ENCODE data around the gene SPECC1L. TPM values are rescaled to one million over a fixed set of nuclear protein-coding genes. Genes with fewer than 3 reads are reported as not detected.

The SPECC1L gene
- total and polyA plus RNA-seq, 10 of the 15 experiments (the other 5 are each of a cell fraction or from before 2014, with no cell fraction given), result 1.9 to 40.6 (median 19.1) TPM

- BruUV-seq (replicated peaks), result no TSS peak
- H3K79me2 ChIP-seq (ENCODE audit: control insufficient read depth, insufficient read depth, low read length), result peaks cover 5% of the 10 kb centered on the region
- H3K4me1 ChIP-seq (ENCODE audit: control insufficient read depth, insufficient read depth, low read length), result peaks cover 7% of the 10 kb centered on the region; the same call in 1 of the 2 replicates
- H4K20me1 ChIP-seq (ENCODE audit: control insufficient read depth, insufficient read depth), result 0 out of 2 replicates have a peak, but pooled peaks cover 3% of the 10 kb centered on the region
- peaks cover 12 to 24% of the 10 kb centered on the region in 2 experiments for H3K36me3 ChIP-seq (ENCODE audit: control insufficient read depth in 2 of 2, insufficient read depth in 2 of 2, low read length in 1 of 2)
- no peaks in the 10 kb centered on the region for H3K27me3 ChIP-seq (replicated peaks in 1 of 2; ENCODE audit: control insufficient read depth in 2 of 2, insufficient read depth in 2 of 2, low read length in 1 of 2)
- intact Hi-C loops (cut with micrococcal nuclease; ENCODE audit: unreplicated experiment), result no loop called here
- in situ Hi-C loops (cut with MboI), result no loop called here
- ChIA-PET CTCF (no interaction called here), RAD21 (ENCODE audit: unreplicated experiment) (no interaction called here), SMC1A (ENCODE audit: uncharacterized antibody, unreplicated experiment) (no interaction called here), POLR2A (no interaction called here)
- no peak for FAIRE-seq
- H3K27ac ChIP-seq (ENCODE audit: control insufficient read depth, insufficient read depth), result no peak overlapping the region
- H3K4me3 ChIP-seq, result no peak overlapping the region
- DNase-seq (ENCODE audit: low read depth, low spot score), result no peak
- no peak for TF ChIP-seq ATF2 (IDR thresholded peaks at IDR 0.05; ENCODE audit: low read length)
- no peak for TF ChIP-seq PAX8 (IDR thresholded peaks at IDR 0.05)
- no peak for TF ChIP-seq HDAC6 (IDR thresholded peaks at IDR 0.05; ENCODE audit: unreplicated experiment)
- TF ChIP-seq NR2F1 (conservative IDR thresholded peaks at IDR 0.05), result no peak
- H2AFZ ChIP-seq (ENCODE audit: control insufficient read depth, low read depth, low read length), result no peak overlapping the region
- ATAC-seq, result no peak
- no peak overlapping the region for H3K4me2 ChIP-seq (ENCODE audit: control insufficient read depth, insufficient read depth)
- no peak overlapping the region for H3K9ac ChIP-seq (ENCODE audit: control insufficient read depth, insufficient read depth, low read length)
- no peaks in the 10 kb centered on the region for H3K9me3 ChIP-seq (replicated peaks; ENCODE audit: control insufficient read depth, insufficient read depth, low read length)
- WGBS (ENCODE audit: insufficient coverage, insufficient replicate concordance, low lambda C conversion rate, missing lambda C conversion rate), result 67% methylated on average over 3 of the region's 3 CpGs
Observed at GRCh38 chr22:24305260-24305692, 34.6 kb downstream of the SPECC1L start.

- Histone ChIP-seq H3K4me3 (no peak overlapping the region), H3K4me2 (ENCODE audit: control insufficient read depth, insufficient read depth) (no peak overlapping the region), H3K36me3 (ENCODE audit: control insufficient read depth in 2 of 2, insufficient read depth in 2 of 2, low read length in 1 of 2) (peaks cover 4 to 17% of the 10 kb centered on the region in 2 experiments; a peak in 2 of 4 replicates), H3K27ac (ENCODE audit: control insufficient read depth, insufficient read depth) (no peak overlapping the region), H3K27me3 (replicated peaks in 1 of 2; ENCODE audit: control insufficient read depth in 2 of 2, insufficient read depth in 2 of 2, low read length in 1 of 2) (no peaks in the 10 kb centered on the region), H2AFZ (ENCODE audit: control insufficient read depth, low read depth, low read length) (no peak overlapping the region), H4K20me1 (ENCODE audit: control insufficient read depth, insufficient read depth) (no peaks in the 10 kb centered on the region), H3K79me2 (ENCODE audit: control insufficient read depth, insufficient read depth, low read length) (peaks cover 5% of the 10 kb centered on the region), H3K4me1 (ENCODE audit: control insufficient read depth, insufficient read depth, low read length) (no peaks in the 10 kb centered on the region), H3K9ac (ENCODE audit: control insufficient read depth, insufficient read depth, low read length) (no peak overlapping the region), H3K9me3 (replicated peaks; ENCODE audit: control insufficient read depth, insufficient read depth, low read length) (no peaks in the 10 kb centered on the region)
- no TSS peak for BruUV-seq (replicated peaks)
- ChIA-PET CTCF (no interaction called here), RAD21 (ENCODE audit: unreplicated experiment) (no interaction called here), SMC1A (ENCODE audit: uncharacterized antibody, unreplicated experiment) (no interaction called here), POLR2A (no interaction called here)
- DNase-seq (ENCODE audit: low read depth, low spot score), result no peak
- intact Hi-C loops (cut with micrococcal nuclease; ENCODE audit: unreplicated experiment) (no loop called here), in situ Hi-C loops (cut with MboI) (no loop called here)
- no peak for FAIRE-seq
- no peak for ATAC-seq
- WGBS (ENCODE audit: insufficient coverage, insufficient replicate concordance, low lambda C conversion rate, missing lambda C conversion rate), result 95% methylated on average over 2 of the region's 2 CpGs
- TF ChIP-seq, protein P1, sequence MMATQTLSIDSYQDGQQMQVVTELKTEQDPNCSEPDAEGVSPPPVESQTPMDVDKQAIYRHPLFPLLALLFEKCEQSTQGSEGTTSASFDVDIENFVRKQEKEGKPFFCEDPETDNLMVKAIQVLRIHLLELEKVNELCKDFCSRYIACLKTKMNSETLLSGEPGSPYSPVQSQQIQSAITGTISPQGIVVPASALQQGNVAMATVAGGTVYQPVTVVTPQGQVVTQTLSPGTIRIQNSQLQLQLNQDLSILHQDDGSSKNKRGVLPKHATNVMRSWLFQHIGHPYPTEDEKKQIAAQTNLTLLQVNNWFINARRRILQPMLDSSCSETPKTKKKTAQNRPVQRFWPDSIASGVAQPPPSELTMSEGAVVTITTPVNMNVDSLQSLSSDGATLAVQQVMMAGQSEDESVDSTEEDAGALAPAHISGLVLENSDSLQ (IDR thresholded peaks at IDR 0.05), result no peak
- no peak for TF ChIP-seq ZSCAN29 (IDR thresholded peaks at IDR 0.05)
- no peak for TF ChIP-seq MYC (IDR thresholded peaks at IDR 0.05; ENCODE audit: insufficient read depth, insufficient read length, insufficient replicate concordance, low read length, severe bottlenecking)
- TF ChIP-seq HDAC2 (IDR thresholded peaks at IDR 0.05), result no peak
- TF ChIP-seq, protein P2, sequence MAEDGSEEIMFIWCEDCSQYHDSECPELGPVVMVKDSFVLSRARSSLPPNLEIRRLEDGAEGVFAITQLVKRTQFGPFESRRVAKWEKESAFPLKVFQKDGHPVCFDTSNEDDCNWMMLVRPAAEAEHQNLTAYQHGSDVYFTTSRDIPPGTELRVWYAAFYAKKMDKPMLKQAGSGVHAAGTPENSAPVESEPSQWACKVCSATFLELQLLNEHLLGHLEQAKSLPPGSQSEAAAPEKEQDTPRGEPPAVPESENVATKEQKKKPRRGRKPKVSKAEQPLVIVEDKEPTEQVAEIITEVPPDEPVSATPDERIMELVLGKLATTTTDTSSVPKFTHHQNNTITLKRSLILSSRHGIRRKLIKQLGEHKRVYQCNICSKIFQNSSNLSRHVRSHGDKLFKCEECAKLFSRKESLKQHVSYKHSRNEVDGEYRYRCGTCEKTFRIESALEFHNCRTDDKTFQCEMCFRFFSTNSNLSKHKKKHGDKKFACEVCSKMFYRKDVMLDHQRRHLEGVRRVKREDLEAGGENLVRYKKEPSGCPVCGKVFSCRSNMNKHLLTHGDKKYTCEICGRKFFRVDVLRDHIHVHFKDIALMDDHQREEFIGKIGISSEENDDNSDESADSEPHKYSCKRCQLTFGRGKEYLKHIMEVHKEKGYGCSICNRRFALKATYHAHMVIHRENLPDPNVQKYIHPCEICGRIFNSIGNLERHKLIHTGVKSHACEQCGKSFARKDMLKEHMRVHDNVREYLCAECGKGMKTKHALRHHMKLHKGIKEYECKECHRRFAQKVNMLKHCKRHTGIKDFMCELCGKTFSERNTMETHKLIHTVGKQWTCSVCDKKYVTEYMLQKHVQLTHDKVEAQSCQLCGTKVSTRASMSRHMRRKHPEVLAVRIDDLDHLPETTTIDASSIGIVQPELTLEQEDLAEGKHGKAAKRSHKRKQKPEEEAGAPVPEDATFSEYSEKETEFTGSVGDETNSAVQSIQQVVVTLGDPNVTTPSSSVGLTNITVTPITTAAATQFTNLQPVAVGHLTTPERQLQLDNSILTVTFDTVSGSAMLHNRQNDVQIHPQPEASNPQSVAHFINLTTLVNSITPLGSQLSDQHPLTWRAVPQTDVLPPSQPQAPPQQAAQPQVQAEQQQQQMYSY (CRISPR knock-in tag; IDR thresholded peaks at IDR 0.05), result no peak
- no peak for TF ChIP-seq HDGF (IDR thresholded peaks at IDR 0.05)
- no peak for TF ChIP-seq TBL1XR1 (IDR thresholded peaks at IDR 0.05; ENCODE audit: low read depth, low read length)
- no peak for TF ChIP-seq CBFB (IDR thresholded peaks at IDR 0.05; ENCODE audit: low read depth)
Observed at GRCh38 chr22:24310969-24311368, 40.3 kb downstream of the SPECC1L start.
